ENCODE measurements around the gene PAX2.
"Not testable (repeated sequence)": the region's sequence is repeated elsewhere in the genome, so short reads cannot be mapped to it uniquely, and the experiment has no call there.

Gene PAX2

GRCh38 chr10:100744987-100745881 is at the start of gene PAX2:
Gene PAX2 (plus strand): TSS chr10:100745582. CDS start chr10:100746261, 679 bp downstream.
- peak; percentile 93 for DNase-seq (ENCODE audit: low read depth, low spot score)

DNA sequence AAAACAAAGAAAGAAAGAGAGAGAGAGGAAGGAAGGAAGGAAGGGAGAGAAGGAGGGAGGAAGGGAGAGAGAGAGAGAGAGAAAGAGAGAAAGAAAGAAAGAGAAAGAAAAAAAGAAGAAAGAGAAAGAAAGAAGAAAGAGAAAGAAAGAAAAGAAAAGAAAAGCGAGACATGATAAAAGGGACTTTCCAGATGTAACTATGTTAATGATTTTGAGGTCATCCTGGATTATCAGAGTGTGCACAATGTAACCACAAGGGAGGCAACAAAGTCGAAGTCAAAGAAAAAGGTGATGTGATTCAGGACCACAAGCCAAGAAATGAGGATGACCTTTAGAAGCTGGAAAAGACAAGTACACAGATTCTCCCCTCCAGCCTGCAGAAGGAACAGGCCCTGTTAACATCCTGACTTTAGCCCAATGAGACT is 48.9 kb upstream of the PAX2 start:
- DNase-seq (ENCODE audit: low read depth, low spot score), result no peak

- DNase-seq (ENCODE audit: low read depth, low spot score), result no peak
Observed at GRCh38 chr10:100697070-100697469, 48.3 kb upstream of the PAX2 start.

DNA sequence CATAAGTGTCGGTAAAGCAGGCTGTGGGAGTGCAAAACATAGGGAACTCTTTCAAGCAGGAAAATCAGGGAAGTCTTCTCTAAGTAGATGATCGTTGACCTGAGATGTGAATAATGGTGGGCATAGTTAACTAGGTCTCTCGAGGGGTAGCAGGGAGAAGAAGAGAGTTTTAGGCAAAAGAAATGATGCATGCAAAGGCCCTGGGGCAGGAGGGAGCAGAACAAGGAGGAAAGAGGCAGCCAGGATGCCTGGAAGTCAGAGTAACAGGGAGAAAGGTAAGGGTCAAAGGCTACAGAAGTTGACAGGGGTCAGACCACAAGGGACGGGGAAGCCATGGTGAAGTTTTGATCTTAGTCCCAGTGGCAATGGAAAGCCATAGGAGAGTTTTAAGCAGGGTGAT is 47.8 kb upstream of the PAX2 start:
- DNase-seq (ENCODE audit: low read depth, low spot score), result no peak

GRCh38 chr10:100701704-100702103 is 43.7 kb upstream of the PAX2 start:
- not testable (repeated sequence) for DNase-seq (ENCODE audit: low read depth, low spot score)

DNA sequence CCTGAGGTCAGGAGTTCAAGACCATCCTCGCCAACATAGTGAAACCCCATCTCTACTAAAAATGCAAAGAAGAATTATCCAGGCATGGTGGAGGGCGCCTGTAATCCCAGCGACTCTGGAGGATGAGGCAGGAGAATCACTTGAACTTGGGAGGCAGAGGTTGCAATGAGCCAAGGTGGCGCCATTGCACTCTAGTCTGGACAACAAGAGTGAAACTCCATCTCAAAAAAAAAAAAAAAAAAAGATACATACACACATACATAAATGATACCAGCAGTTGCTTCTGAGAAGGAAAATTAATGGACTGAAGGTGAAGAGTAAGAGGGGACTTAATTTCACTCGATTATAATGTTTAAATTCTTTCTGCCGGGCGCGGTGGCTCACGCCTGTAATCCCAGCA is 40.2 kb upstream of the PAX2 start:
- DNase-seq (ENCODE audit: low read depth, low spot score), result no peak

DNA sequence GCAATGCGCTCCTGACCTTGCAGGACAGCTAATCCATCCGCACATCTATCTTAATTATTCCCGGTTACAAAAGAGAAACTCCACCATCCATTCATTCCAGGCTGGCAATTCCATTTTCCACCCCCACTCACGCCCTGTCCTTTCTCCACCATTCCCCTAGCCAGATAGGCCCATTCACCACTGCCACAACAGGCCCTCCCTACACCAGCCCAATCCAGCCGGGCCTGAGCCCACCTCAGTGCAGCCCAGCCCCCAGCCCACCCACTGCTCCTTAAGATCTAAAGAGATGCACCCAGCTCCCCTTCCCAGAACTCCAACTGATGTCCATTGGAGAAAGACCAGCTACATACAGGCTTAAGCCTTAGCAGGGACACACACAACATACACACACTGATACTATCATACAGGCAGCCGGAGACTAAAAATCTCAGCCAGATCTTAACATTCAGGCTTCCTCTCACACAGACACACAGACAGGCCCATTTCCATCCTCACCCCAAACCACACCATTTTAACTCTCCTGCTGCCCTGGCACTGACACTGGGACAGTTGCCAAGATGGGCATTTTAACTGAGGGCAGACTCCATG is 38.0 kb upstream of the PAX2 start:
- DNase-seq (ENCODE audit: low read depth, low spot score), result no peak

DNA sequence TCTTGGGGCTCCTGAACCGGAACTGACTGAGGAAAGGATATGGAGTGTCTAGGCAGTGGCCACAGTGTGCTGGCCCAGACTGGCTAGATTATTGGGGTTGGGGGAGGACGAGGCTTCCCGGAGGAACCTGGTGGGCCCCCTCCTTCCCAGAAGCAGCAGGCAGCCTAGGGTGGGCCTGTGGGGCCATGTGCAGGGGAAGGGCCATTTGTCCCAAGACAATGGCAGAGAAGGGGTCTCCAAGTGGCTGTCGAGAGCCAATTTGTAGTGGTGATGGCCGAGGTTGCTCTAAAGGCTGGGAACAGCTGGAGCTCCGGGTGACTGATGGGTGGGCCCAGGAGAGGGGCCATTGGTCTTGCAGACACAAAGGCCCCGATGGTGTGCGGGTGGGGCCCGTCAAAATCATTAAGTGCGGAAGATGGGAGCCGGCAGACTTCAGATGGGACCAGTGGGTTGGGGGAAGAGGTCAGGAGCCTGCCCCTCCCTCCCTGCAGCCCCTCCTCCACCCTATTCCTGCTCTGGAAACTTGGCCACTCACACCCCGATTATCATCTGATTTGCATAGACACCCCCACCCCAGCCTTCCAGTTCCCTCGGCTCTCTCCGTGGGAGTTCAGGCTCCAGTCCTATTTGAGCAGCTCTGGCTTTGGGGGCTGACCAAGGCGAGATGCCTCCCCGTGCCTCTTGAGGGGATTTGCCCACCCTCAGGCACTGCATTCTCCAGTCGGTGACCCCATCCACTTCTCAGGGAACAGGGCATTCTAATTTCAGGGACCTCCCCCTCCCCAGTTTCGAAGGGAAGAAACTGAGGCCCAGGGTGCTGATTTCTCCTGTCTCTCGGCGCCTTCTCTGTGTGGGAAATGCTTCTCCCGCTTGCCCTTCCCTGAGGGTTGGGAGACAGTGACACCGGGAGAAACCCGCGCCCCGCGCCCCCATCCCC is 36.0 kb upstream of the PAX2 start:
- no peak for DNase-seq (ENCODE audit: low read depth, low spot score)

DNA sequence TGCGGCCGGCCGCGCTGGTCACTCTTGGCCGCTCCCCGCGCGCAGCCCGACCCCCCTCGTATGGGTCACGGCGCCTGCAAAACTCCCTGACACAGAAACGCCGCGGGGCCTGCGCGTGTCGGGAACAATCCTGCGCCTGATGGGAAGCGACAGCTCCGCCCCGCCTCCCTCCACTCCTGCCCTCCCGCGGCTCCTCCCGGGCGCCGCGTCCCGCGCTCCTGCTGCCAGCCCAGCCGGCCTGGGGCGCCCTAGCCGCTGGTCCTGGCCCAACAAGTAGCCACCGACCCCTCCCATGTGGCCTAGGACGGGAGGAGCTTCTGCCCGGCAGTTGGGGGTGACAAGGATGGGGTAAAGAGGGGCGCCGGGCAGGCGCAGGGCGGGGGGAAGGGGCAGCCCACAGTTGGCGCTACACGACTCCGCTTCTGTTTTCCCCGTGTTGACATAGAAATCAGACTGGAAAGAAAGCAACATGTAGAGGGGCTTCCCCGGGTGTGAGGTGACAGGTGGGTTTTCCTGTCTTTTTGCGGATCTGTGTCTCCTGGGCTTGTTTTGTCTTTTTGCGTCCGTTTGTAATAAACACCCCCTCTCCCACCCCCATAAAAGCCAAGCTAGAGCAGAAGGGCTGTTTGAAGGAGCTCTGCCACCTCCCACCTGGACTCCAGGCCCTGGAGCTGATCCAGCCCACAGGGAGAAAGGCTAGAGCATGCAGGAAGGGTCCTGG is 35.1 kb upstream of the PAX2 start:
- DNase-seq (ENCODE audit: low read depth, low spot score), result peak; percentile 60

GRCh38 chr10:100713049-100713858 is 32.1 kb upstream of the PAX2 start:
- no peak for DNase-seq (ENCODE audit: low read depth, low spot score)

- no peak for DNase-seq (ENCODE audit: low read depth, low spot score)
Observed at GRCh38 chr10:100713859-100714565, 31.4 kb upstream of the PAX2 start.

DNA sequence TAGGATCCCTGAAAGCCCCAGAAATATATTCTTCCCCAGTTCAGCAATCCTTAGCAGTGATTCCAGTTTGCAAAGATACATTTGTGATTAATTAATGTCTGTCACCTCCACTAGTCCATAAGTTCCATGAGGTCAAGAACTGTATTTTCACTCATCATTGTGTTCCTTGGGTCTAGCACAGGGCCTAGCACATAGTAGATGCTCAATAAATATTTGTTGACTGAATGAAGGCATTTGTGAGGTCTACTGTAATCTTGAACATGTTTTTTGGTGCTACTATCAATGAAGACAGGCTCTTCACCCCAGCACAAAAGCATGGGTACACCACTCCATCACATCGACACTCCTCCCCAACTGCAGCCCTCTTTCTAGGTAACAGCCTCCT is 30.8 kb upstream of the PAX2 start:
- DNase-seq (ENCODE audit: low read depth, low spot score), result no peak

GRCh38 chr10:100715101-100715444 is 30.3 kb upstream of the PAX2 start:
- DNase-seq (ENCODE audit: low read depth, low spot score), result no peak

- DNase-seq (ENCODE audit: low read depth, low spot score), result peak; percentile 58
Observed at GRCh38 chr10:100715445-100716385, 29.7 kb upstream of the PAX2 start.

DNA sequence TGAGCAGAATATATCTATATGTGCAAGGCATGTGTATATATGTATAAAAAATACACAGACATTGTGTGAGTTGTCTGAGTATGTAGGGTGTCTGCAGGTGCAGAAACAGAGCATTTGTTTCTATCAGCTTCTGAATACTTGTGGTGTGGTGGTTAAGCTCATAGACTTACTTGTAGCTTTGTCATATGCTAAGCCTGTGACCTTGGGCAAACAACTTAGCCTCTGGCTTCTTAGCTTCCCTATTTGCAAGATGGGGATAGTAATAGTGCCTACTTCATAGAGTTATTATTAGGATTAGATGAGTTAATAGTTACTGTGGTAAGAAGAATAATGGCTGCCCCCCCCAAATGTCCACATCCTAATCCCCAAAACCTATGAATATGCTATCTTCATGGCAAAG is 28.2 kb upstream of the PAX2 start:
- no peak for DNase-seq (ENCODE audit: low read depth, low spot score)

- DNase-seq (ENCODE audit: low read depth, low spot score), result no peak
Observed at GRCh38 chr10:100718197-100718742, 27.1 kb upstream of the PAX2 start.

DNA sequence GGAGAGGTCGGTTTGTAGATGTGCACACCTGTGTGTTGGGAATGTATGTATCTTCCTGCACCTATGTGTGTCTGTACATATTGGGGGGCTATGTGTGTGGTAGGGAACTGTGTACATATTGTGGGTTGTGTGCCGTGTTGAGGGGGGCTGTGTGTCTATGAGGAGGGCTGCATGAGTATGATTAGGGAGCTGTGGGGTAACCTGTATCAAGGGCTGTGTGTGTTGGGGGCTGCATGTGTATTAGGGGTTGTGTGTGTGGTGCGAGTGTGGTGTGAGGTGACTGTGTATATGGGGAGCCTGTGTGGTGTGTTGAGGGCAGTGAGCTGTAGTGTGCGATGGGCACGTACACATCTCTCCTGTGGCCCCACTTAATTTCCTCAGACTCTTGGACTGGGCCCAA is 22.2 kb upstream of the PAX2 start:
- DNase-seq (ENCODE audit: low read depth, low spot score), result no peak

DNA sequence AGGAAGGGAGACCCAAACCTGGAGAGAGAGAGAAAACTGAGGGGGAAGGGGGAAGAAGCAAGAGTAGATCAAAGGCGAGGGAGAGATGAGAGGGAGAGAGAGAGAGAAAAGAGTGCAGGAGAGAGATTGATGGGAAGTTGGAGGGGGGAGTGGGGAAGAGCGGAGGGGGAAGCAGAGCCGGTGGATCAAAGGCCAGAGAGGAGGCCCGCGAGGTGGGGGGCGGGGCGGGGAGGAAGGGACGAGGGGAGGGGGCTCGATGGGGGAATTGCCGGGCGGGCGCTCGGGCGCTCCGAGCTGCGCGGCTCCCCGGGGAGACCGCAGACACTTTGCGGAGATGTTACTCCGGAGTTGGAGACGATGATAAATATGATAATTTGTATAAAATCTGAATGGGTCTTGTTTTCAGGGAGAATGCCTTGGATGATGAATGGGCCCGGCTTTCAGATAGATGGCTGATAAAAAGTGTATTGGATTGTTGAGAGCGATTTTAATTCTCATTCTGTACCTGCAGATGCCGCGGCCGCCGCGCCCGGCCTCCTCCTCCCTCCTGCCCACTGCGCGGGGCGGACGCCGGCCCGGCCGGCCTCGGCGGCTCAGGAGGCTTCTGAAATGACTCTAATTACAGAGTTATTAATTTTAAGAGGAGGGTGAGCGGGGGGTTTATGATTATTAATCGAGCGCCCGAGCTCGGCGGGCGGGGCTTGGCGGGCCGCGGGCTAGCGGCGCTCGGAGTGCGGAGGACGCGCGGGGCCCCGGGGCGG is 21.4 kb upstream of the PAX2 start:
- DNase-seq (ENCODE audit: low read depth, low spot score), result peak; percentile 34

Measured in ELF-1 (cell line).